Upper lobe of right lung (tissue), 1 donor: ENCODE data around the gene ZFP3. TPM values are rescaled to one million over a fixed set of nuclear protein-coding genes. Genes with fewer than 3 reads are reported as not detected.
A peak's percentile ranks its signal among the peaks of the same experiment; 100 is the strongest.

Source experiments
- ATAC-seq: fragments of 200-7000 bp; cut with Tn5 transposase; one replicate; pipeline ENCODE4 v1.9.1; 2020; ENCODE audit warnings: mild to moderate bottlenecking, moderate library complexity
- DNase-seq: peaks from one replicate; pipeline ENCODE4 v3.0.0-alpha.2; 2020
- H3K27ac ChIP-seq: fragments of 200-600 bp; one replicate; pipeline ENCODE4 v1.8.0; 2022
- H3K27me3 ChIP-seq: fragments of 200-600 bp; one replicate; pipeline ENCODE4 v1.8.0; 2022; ENCODE audit warnings: mild to moderate bottlenecking
- H3K36me3 ChIP-seq: fragments of 200-600 bp; one replicate; pipeline ENCODE4 v1.8.0; 2022
- H3K4me1 ChIP-seq: fragments of 200-600 bp; one replicate; pipeline ENCODE4 v1.8.0; 2022
- H3K4me3 ChIP-seq: fragments of 200-600 bp; one replicate; pipeline ENCODE4 v1.8.0; 2022; ENCODE audit warnings: mild to moderate bottlenecking
- H3K9me3 ChIP-seq: fragments of 200-600 bp; one replicate; pipeline ENCODE4 v1.8.0; 2022
- intact Hi-C: fragments of 100-400 bp; cut with DNase I; formaldehyde crosslinking; loops from one replicate; pipeline ENCODE4 v1.11.0; 2022
- total RNA-seq: library from RNA; stranded (reverse); fragmentation: NEBNext Ultra II Directional; extraction: Animal tissue kit (Norgen Biotek cat#: 25700); gene quantifications from one replicate; pipeline ENCODE4 v1.2.1, GENCODE V29; 2021
- TF ChIP-seq, protein P1 (sequence below): fragments of 200-600 bp; IDR thresholded peaks from one replicate; pipeline ENCODE4 v1.8.0; 2022; ENCODE audit warnings: antibody characterized with exemption
- donor health status: DM: no; HTN: yes; CAD: no; lungs with severe emphysema.

ZFP3 gene
- total RNA-seq, 1 donor from 2014 or later: 6.7 TPM

DNA sequence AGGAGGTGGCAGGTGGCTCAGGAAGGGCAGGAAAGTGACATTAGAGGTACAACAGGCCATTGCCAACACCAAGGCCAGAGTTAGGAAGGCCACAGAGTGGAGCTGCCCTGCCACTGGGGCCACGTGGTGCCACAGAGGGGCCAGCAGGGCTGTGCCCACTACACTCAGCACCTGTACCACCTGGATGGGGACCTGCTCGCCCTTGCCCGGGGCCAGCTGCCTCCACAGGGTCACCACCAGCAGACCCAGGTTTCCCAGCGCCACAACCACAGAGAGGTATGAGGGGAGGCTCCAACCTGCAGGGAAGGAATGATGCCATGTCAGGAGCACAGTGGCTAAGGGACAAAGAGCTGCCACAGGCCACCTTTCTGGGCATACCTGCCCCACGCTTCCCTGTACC lies 44.2 kb upstream of the ZFP3 start:
- ATAC-seq: no peak
- no peaks in the 10 kb centered on the region for H3K27me3 ChIP-seq
- no peaks in the 10 kb centered on the region for H3K36me3 ChIP-seq
- H3K9me3 ChIP-seq: no peaks in the 10 kb centered on the region
- no peak overlapping the region for H3K27ac ChIP-seq
- no peak for DNase-seq
- TF ChIP-seq, protein P1, sequence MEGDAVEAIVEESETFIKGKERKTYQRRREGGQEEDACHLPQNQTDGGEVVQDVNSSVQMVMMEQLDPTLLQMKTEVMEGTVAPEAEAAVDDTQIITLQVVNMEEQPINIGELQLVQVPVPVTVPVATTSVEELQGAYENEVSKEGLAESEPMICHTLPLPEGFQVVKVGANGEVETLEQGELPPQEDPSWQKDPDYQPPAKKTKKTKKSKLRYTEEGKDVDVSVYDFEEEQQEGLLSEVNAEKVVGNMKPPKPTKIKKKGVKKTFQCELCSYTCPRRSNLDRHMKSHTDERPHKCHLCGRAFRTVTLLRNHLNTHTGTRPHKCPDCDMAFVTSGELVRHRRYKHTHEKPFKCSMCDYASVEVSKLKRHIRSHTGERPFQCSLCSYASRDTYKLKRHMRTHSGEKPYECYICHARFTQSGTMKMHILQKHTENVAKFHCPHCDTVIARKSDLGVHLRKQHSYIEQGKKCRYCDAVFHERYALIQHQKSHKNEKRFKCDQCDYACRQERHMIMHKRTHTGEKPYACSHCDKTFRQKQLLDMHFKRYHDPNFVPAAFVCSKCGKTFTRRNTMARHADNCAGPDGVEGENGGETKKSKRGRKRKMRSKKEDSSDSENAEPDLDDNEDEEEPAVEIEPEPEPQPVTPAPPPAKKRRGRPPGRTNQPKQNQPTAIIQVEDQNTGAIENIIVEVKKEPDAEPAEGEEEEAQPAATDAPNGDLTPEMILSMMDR: no peak
- peaks cover 9% of the 10 kb centered on the region for H3K4me1 ChIP-seq
- H3K4me3 ChIP-seq: no peak overlapping the region
- intact Hi-C loops: no loop called here

DNA sequence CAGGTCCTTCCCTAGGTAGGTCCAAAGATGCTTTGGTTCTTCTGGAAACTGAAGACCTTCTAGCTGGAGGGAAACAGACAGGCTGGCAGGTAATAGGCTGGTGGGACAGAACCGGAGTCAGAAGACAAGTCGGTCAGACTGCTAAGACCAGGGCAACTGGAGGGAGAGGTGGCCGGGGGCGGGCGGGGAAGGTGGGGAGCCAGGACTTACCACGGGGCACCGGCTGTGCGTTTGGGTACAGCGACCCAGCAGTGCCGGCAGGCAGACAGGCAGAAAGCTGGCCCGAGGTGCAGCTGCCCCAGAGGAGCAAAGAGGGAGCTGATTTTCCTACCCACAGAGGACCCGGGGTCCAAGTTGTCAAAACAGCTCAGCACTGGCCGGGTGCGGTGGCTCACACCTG lies 43.6 kb upstream of the ZFP3 start:
- TF ChIP-seq, protein P1: no peak
- no peaks in the 10 kb centered on the region for H3K27me3 ChIP-seq
- DNase-seq (no peak), ATAC-seq (no peak)
- no peak overlapping the region for H3K27ac ChIP-seq
- H3K4me3 ChIP-seq: no peak overlapping the region
- H3K4me1 ChIP-seq: peaks cover 9% of the 10 kb centered on the region
- H3K36me3 ChIP-seq: no peaks in the 10 kb centered on the region
- intact Hi-C loops: no loop called here
- H3K9me3 ChIP-seq: no peaks in the 10 kb centered on the region

DNA sequence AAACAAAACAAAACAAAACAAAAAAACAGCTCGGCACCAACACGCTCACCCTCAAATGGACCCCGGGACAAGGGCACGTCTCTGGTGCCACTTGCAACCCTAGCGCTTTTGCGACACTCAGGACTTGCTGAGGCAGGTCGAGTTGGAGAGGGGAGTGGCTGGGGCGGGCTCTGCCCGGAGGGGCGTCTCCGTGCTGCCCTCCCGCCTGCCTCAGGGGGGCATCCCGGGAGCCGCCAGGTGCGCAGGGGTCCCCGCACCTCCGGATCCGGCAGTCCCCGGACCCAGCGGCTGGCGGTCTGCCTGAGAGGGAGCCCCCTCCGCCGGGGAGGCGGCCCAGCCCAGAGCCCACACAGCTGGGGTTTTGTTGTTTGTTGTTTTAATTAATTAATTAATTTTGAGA lies 43.0 kb upstream of the ZFP3 start, which contains the start of gene SLC52A1:
Gene SLC52A1, minus strand, starts transcription at position 112 of the 400 bp plus-strand sequence. CDS start 820 bp downstream, outside the sequence.
- Histone ChIP-seq H3K27ac (no peak within 1 kb of the TSS), H3K27me3 (no peaks in the 10 kb centered on the region), H3K4me1 (peaks cover 9% of the 10 kb centered on the region), H3K36me3 (no peaks in the 10 kb centered on the region), H3K9me3 (no peaks in the 10 kb centered on the region), H3K4me3 (peak within 1 kb of the TSS; percentile 31)
- peak; percentile 3 for ATAC-seq
- intact Hi-C loops: no loop called here
- TF ChIP-seq, protein P1: no peak
- no peak for DNase-seq

DNA sequence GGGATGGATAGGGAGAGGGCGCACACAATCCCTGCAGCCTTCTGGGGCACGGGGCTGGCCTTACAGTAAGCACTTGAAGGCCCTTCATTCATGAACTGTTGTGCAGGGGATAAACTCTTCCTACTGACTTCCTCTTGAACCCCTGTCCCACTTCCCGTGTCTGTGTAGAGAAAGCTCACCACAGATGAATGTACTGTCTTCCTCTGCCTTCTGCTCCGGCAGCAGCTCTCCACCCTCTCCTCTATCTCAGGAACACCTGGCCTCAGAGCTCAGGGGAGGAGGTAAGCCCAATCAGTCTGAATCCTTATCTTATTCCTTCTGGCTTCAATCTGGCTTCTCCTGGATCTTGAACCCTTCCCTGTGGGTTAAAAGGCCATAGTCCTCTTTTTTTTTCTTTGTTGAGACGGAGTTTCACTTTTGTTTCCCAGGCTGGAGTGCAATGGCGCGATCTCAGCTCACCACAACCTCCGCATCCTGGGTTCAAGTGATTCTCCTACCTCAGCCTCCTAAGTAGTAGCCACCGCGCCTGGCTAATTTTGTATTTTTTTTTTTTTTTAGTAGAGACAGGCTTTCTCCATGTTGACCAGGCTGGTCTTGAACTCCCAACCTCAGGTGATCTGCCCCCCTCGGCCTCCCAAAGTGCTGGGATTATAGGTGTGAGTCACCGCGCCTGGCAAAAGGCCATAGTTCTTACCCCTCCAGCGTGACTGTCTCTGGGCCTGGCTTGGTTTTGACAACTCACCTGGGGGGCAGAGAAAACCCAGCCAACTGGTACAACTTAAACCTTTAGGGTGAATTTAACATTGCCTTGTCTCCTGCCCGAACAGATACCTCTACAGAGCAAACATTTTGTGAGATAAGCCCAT lies 35.9 kb upstream of the ZFP3 start:
- ATAC-seq (no peak), DNase-seq (no peak)
- Histone ChIP-seq H3K9me3 (no peaks in the 10 kb centered on the region), H3K36me3 (no peaks in the 10 kb centered on the region), H3K27ac (no peak overlapping the region), H3K4me1 (no peaks in the 10 kb centered on the region), H3K27me3 (no peaks in the 10 kb centered on the region), H3K4me3 (no peak overlapping the region)
- intact Hi-C loops: no loop called here
- TF ChIP-seq, protein P1: no peak

DNA sequence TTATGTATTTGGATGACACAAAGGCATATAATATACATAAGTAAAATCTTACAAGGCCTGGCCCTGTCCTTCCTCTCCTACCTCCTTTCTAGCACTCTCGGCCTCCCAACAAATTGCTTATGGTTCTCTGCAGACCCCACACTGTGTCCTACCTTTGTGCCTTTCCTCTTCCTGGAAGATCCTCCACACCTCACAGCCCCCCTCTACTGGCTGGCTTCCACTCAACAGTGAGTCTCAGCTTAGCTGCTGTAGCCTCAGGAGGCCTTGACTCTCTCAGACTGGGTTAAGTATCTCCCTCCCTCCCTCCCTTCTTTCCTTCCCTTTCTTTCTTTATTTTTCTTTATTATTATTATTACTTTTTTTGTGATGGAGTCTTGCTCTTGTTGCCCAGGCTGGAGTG lies 34.7 kb upstream of the ZFP3 start:
- H3K4me3 ChIP-seq: no peak overlapping the region
- no peaks in the 10 kb centered on the region for H3K27me3 ChIP-seq
- DNase-seq (no peak), ATAC-seq (no peak)
- intact Hi-C loops: no loop called here
- no peaks in the 10 kb centered on the region for H3K9me3 ChIP-seq
- TF ChIP-seq, protein P1: no peak
- H3K36me3 ChIP-seq: no peaks in the 10 kb centered on the region
- no peaks in the 10 kb centered on the region for H3K4me1 ChIP-seq
- no peak overlapping the region for H3K27ac ChIP-seq
